K562 (cell line): Measurements from ENCODE around the gene IRF3. TPM values are rescaled to one million over a fixed set of nuclear protein-coding genes. Genes with fewer than 3 reads are reported as not detected.

Experiments
- ASH1L ChIP-seq: fragments of 450-650 bp; IDR thresholded peaks from 2 replicates; pipeline ENCODE4 v1.6.1; 2018; ENCODE audit warnings: borderline replicate concordance, mild to moderate bottlenecking, low read depth; ENCODE audit not compliant: partially characterized antibody
- BACH1 ChIP-seq: fragments of 200-800 bp; sonication (Bioruptor generic); IDR thresholded peaks from 2 replicates; pipeline ENCODE4 v1.6.1; 2016; ENCODE audit warnings: missing genetic modification characterization, missing compliant biosample characterization
- COPS2 ChIP-seq: fragments of 450-650 bp; conservative IDR thresholded peaks from 2 replicates; pipeline ENCODE4 v1.6.1; 2016; ENCODE audit warnings: mild to moderate bottlenecking, moderate library complexity
- ETS2 ChIP-seq: IDR thresholded peaks from 2 replicates; pipeline ENCODE4 v1.6.1; 2016; ENCODE audit warnings: borderline replicate concordance, missing genetic modification characterization, mild to moderate bottlenecking, moderate library complexity, missing compliant biosample characterization; ENCODE audit not compliant: poor library complexity, severe bottlenecking
- FOXJ3 ChIP-seq: sonication (generic); formaldehyde crosslinking; IDR thresholded peaks from 2 replicates; pipeline ENCODE4 v1.4.0; 2020; ENCODE audit warnings: mild to moderate bottlenecking, missing genetic modification reagents
- HEY1 ChIP-seq: fragments of 250-450 bp; sonication (Bioruptor Pico); IDR thresholded peaks from 2 replicates; pipeline ENCODE4 v1.5.0; 2020; ENCODE audit warnings: mild to moderate bottlenecking, moderate library complexity, borderline replicate concordance
- JUNB ChIP-seq: fragments of 450-650 bp; formaldehyde crosslinking; conservative IDR thresholded peaks from 2 replicates; pipeline ENCODE4 v1.4.0; 2020; ENCODE audit warnings: mild to moderate bottlenecking
- KAT7 ChIP-seq: sonication (generic); formaldehyde crosslinking; IDR thresholded peaks from 2 replicates; pipeline ENCODE4 v1.8.0; 2022; ENCODE audit warnings: missing genetic modification reagents, mild to moderate bottlenecking, borderline replicate concordance
- MEIS2 ChIP-seq: fragments of 450-650 bp; IDR thresholded peaks from 2 replicates; pipeline ENCODE4 v1.6.1; 2014; ENCODE audit warnings: mild to moderate bottlenecking; ENCODE audit not compliant: partially characterized antibody
- RNF2 ChIP-seq: sonication (generic); IDR thresholded peaks from 2 replicates; pipeline ENCODE4 v1.6.1; 2016
- SMARCE1 ChIP-seq: fragments of 450-650 bp; IDR thresholded peaks from 2 replicates; pipeline ENCODE4 v1.7.1; 2016; ENCODE audit warnings: mild to moderate bottlenecking
- STAT5A ChIP-seq: IDR thresholded peaks from 2 replicates; pipeline ENCODE4 v1.6.1; 2012; ENCODE audit warnings: low read length, inconsistent platforms, borderline replicate concordance
- YY1 ChIP-seq, 3 experiments: IDR thresholded peaks; 2 replicates each; pipeline ENCODE4 v1.6.1; 2011; ENCODE audit warnings: low read length in 2 of 3, mild to moderate bottlenecking in 2 of 3, moderate library complexity in 2 of 3, borderline replicate concordance in 1 of 3, control low read depth in 1 of 3, low read depth in 1 of 3; ENCODE audit not compliant: insufficient read depth in 3 of 3, insufficient replicate concordance in 2 of 3, control insufficient read depth in 1 of 3, insufficient read length in 1 of 3; ENCODE audit errors: extremely low read depth in 1 of 3
- ZC3H11A ChIP-seq: IDR thresholded peaks from 2 replicates; pipeline ENCODE4 v1.6.1; 2012; ENCODE audit warnings: low read depth, low read length, improper control_type of control experiment
- ZNF23 ChIP-seq: fragments of 250-450 bp; sonication (Bioruptor Pico); IDR thresholded peaks from 2 replicates; pipeline ENCODE4 v1.4.0; 2020; ENCODE audit warnings: mild to moderate bottlenecking
- ZNF551 ChIP-seq: fragments of 250-450 bp; sonication (Bioruptor Pico); IDR thresholded peaks from 2 replicates; pipeline ENCODE4 v1.5.0; 2021; ENCODE audit warnings: mild to moderate bottlenecking, moderate library complexity
- ZNF589 ChIP-seq: fragments of 200-800 bp; sonication (Bioruptor generic); IDR thresholded peaks from 2 replicates; pipeline ENCODE4 v1.6.1; 2016; ENCODE audit warnings: low read depth, missing genetic modification characterization, missing compliant biosample characterization
- polyA plus RNA-seq, 8 experiments: library from polyadenylated mRNA; depleted of rRNA in 4 of 8; stranded (reverse) in 5 of 8; unstranded in 3 of 8; fragments of >200 nt; fragmentation: Nextera tagmentation in 2 of 8; fragmentation: Illumina TruSeq in 1 of 8; extraction: Ambion mirVana in 2 of 8; extraction: Trizol in 1 of 8; gene quantifications; 2 replicates each; pipeline versions ENCODE4 v1.2.1 to v1.2.3, GENCODE V29; 2011 to 2014; ENCODE audit warnings: inconsistent platforms in 1 of 8, missing spikeins in 1 of 8
- total RNA-seq, 7 experiments: library from RNA; depleted of rRNA in 6 of 7; stranded (reverse); fragments of >200 nt in 6 of 7; fragmentation: Illumina TruSeq in 2 of 7; extraction: Trizol in 2 of 7; gene quantifications; 2 replicates each; pipeline versions ENCODE4 v1.2.1 to v1.2.3, GENCODE V29; 2011 to 2021; ENCODE audit warnings: low replicate concordance in 1 of 7
- TF ChIP-seq, protein P1 (sequence below): sonication (generic); formaldehyde crosslinking; IDR thresholded peaks from 2 replicates; pipeline ENCODE4 v1.8.0; 2022; ENCODE audit warnings: missing genetic modification reagents, mild to moderate bottlenecking, moderate library complexity, borderline replicate concordance
- TF ChIP-seq, protein P2 (sequence below): sonication (generic); formaldehyde crosslinking; IDR thresholded peaks from 2 replicates; pipeline ENCODE4 v1.8.1; 2022; ENCODE audit warnings: missing genetic modification reagents
- TF ChIP-seq, protein P3 (sequence below): sonication (generic); formaldehyde crosslinking; IDR thresholded peaks from 2 replicates; pipeline ENCODE4 v1.8.1; 2023; ENCODE audit warnings: mild to moderate bottlenecking, missing genetic modification reagents, moderate library complexity
- TF ChIP-seq, protein P4 (sequence below): fragments of 250-450 bp; sonication (Bioruptor Pico); IDR thresholded peaks from 2 replicates; pipeline ENCODE4 v1.5.0; 2021
- TF ChIP-seq, protein P5 (sequence below): sonication (generic); IDR thresholded peaks from 2 replicates; pipeline ENCODE4 v1.6.1; 2016

The IRF3 gene
- total and polyA plus RNA-seq, 9 of the 15 experiments (the other 6 are each of a cell fraction or from before 2014, with no cell fraction given), result 7.5 to 145 (median 65.4) TPM

DNA sequence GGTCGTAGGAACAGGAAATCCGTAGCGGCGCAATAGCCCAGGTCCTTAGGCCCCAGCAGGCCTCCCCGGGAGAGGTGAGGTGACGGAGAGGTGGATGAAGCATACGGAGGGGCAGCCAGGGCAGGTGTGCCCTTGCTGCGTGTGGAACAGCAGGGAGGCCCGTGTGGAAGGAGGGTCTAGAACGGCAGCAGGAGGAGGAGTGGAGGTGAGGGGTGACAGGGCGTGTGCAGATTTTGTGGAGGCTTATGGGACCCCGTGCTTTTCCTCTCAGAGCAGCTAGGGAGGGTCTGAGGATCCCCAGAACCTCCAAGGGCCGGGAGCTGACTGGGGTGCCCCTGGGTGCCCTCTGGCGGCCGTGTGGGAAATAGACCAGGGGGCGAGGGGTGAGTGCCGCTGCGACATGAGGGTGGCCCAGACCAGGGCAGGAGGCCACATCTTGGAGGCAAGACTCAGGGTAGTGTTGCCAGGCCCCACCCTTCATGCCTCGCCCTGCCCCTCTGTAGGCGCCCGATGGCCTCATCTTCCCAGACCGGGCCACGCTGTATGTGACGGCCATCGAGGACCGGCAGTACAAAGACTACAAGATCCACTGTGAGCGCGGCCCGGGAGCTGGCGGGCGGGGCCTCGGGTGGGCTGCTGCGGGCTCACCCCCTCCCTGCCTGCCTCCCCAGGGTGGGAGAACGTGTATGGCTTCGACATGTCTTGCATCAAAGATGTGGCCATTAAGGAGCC lies 18.8 kb upstream of the IRF3 start (continued):
- TF ChIP-seq BACH1 (tag), result no peak
- no peak for TF ChIP-seq ZNF551 (CRISPR knock-in tag)
- TF ChIP-seq ZC3H11A, result no peak
- TF ChIP-seq JUNB (CRISPR knock-in tag), result no peak
- TF ChIP-seq, protein P1, sequence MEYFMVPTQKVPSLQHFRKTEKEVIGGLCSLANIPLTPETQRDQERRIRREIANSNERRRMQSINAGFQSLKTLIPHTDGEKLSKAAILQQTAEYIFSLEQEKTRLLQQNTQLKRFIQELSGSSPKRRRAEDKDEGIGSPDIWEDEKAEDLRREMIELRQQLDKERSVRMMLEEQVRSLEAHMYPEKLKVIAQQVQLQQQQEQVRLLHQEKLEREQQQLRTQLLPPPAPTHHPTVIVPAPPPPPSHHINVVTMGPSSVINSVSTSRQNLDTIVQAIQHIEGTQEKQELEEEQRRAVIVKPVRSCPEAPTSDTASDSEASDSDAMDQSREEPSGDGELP (CRISPR knock-in tag), result peak; percentile 25; the same call in 1 of the 2 replicates
- TF ChIP-seq SMARCE1, result no peak
- TF ChIP-seq MEIS2, result no peak
- no peak for TF ChIP-seq FOXJ3 (CRISPR knock-in tag)
- no peak for TF ChIP-seq ETS2 (tag)
- TF ChIP-seq, protein P2, sequence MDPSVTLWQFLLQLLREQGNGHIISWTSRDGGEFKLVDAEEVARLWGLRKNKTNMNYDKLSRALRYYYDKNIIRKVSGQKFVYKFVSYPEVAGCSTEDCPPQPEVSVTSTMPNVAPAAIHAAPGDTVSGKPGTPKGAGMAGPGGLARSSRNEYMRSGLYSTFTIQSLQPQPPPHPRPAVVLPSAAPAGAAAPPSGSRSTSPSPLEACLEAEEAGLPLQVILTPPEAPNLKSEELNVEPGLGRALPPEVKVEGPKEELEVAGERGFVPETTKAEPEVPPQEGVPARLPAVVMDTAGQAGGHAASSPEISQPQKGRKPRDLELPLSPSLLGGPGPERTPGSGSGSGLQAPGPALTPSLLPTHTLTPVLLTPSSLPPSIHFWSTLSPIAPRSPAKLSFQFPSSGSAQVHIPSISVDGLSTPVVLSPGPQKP (CRISPR knock-in tag), result no peak
- no peak for TF ChIP-seq KAT7 (CRISPR knock-in tag)
- no peak for TF ChIP-seq COPS2
- TF ChIP-seq, protein P3, sequence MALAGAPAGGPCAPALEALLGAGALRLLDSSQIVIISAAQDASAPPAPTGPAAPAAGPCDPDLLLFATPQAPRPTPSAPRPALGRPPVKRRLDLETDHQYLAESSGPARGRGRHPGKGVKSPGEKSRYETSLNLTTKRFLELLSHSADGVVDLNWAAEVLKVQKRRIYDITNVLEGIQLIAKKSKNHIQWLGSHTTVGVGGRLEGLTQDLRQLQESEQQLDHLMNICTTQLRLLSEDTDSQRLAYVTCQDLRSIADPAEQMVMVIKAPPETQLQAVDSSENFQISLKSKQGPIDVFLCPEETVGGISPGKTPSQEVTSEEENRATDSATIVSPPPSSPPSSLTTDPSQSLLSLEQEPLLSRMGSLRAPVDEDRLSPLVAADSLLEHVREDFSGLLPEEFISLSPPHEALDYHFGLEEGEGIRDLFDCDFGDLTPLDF (CRISPR knock-in tag), result no peak
- TF ChIP-seq, protein P4, sequence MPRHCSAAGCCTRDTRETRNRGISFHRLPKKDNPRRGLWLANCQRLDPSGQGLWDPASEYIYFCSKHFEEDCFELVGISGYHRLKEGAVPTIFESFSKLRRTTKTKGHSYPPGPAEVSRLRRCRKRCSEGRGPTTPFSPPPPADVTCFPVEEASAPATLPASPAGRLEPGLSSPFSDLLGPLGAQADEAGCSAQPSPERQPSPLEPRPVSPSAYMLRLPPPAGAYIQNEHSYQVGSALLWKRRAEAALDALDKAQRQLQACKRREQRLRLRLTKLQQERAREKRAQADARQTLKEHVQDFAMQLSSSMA, result no peak
- TF ChIP-seq ZNF23 (CRISPR knock-in tag), result no peak
- TF ChIP-seq YY1 (IDR thresholded peaks at IDR 0.05; ENCODE audit: borderline replicate concordance in 1 of 3, control insufficient read depth in 1 of 3, extremely low read depth in 1 of 3, insufficient read depth in 3 of 3, insufficient read length in 1 of 3, insufficient replicate concordance in 2 of 3, low read depth in 1 of 3, low read length in 2 of 3), result no peak
- TF ChIP-seq, protein P5, sequence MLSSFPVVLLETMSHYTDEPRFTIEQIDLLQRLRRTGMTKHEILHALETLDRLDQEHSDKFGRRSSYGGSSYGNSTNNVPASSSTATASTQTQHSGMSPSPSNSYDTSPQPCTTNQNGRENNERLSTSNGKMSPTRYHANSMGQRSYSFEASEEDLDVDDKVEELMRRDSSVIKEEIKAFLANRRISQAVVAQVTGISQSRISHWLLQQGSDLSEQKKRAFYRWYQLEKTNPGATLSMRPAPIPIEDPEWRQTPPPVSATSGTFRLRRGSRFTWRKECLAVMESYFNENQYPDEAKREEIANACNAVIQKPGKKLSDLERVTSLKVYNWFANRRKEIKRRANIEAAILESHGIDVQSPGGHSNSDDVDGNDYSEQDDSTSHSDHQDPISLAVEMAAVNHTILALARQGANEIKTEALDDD, result no peak
- TF ChIP-seq RNF2, result no peak
- no peak for TF ChIP-seq ZNF589 (CRISPR knock-in tag)
- TF ChIP-seq STAT5A, result no peak
- no peak for TF ChIP-seq ASH1L
- TF ChIP-seq HEY1 (CRISPR knock-in tag), result no peak
